Gastroesophageal sphincter (tissue), 4 donors: ENCODE measurements around the gene ZNF468. TPM values are rescaled to one million over a fixed set of nuclear protein-coding genes. Genes with fewer than 3 reads are reported as not detected.
A peak's percentile ranks its signal among the peaks of the same experiment; 100 is the strongest.
"Not testable (repeated sequence)": the region's sequence is repeated elsewhere in the genome, so short reads cannot be mapped to it uniquely, and the experiment has no call there.

Experiments used
- ATAC-seq: fragments of 150-250 bp; one replicate; pipeline ENCODE4 v1.9.1; 2016; ENCODE audit warnings: mild to moderate bottlenecking, moderate library complexity
- H3K27ac ChIP-seq, 4 donors: fragments of 200-600 bp; sonication (generic) in 3 of 4; 1 replicate in 3 of 4; 2 replicates in 1 of 4; pipeline ENCODE4 v1.5.1; 2016 to 2019
- H3K27me3 ChIP-seq: fragments of 200-600 bp; sonication (generic); one replicate; pipeline ENCODE4 v1.5.1; 2019
- H3K36me3 ChIP-seq, 2 donors: fragments of 200-600 bp; sonication (generic); one replicate each; pipeline ENCODE4 v1.5.1; 2019; ENCODE audit warnings: control low read depth in 1 of 2
- H3K4me1 ChIP-seq, 3 donors: fragments of 200-600 bp; sonication (generic); 1 replicate in 2 of 3; 2 replicates in 1 of 3; pipeline ENCODE4 v1.5.1; 2016 to 2019; ENCODE audit warnings: control low read depth in 2 of 3
- H3K4me3 ChIP-seq, 2 donors: fragments of 200-600 bp; sonication (generic); one replicate each; pipeline ENCODE4 v1.5.1; 2019; ENCODE audit warnings: mild to moderate bottlenecking in 1 of 2, moderate library complexity in 1 of 2
- H3K9me3 ChIP-seq, 3 donors: fragments of 200-600 bp; sonication (generic); one replicate each; pipeline ENCODE4 v1.5.1; 2017 to 2019; ENCODE audit warnings: control low read depth in 2 of 3
- CTCF ChIP-seq, 4 experiments: fragments of 200-600 bp in 2 of 4; fragments of 450-650 bp in 2 of 4; sonication (generic) in 1 of 4; IDR thresholded peaks; one replicate each; pipeline ENCODE4 v1.5.1; 2017 to 2019; ENCODE audit warnings: antibody characterized with exemption in 4 of 4, mild to moderate bottlenecking in 2 of 4, moderate library complexity in 2 of 4
- EP300 ChIP-seq: sonication (generic); formaldehyde crosslinking; IDR thresholded peaks from one replicate; pipeline ENCODE4 v1.6.1; 2017; ENCODE audit warnings: antibody characterized with exemption, mild to moderate bottlenecking
- POLR2A ChIP-seq, 2 donors: fragments of 450-650 bp; IDR thresholded peaks; one replicate each; pipeline ENCODE4 v1.6.1; 2017; ENCODE audit warnings: antibody characterized with exemption in 2 of 2, mild to moderate bottlenecking in 2 of 2, moderate library complexity in 1 of 2
- POLR2AphosphoS5 ChIP-seq: sonication (generic); formaldehyde crosslinking; IDR thresholded peaks from one replicate; pipeline ENCODE4 v1.6.1; 2017; ENCODE audit warnings: antibody characterized with exemption
- WGBS, 2 donors: methylation state at CpG; one replicate each; pipeline ENCODE4 v1.1.5; 2018; ENCODE audit warnings: low coverage in 1 of 2; 5-methylcytosine and 5-hydroxymethylcytosine counted together
- total RNA-seq, 4 donors: library from RNA; depleted of rRNA; stranded (reverse); fragments of >200 nt; gene quantifications; one replicate each; pipeline ENCODE4 v1.1.0, GENCODE V29; 2016

ZNF468 gene
- total RNA-seq, 4 donors from 2014 or later = 10.0 to 17.0 (median 13.2) TPM

GRCh38 chr19:52889076-52889475 is 31.7 kb upstream of the ZNF468 start:
- ATAC-seq = no peak
- TF ChIP-seq EP300 = no peak
- no peak for TF ChIP-seq POLR2AphosphoS5
- TF ChIP-seq CTCF (IDR thresholded peaks at IDR 0.05) = no peak
- TF ChIP-seq POLR2A (IDR thresholded peaks at IDR 0.05) = no peak
- Histone ChIP-seq H3K9me3 (no peaks in the 10 kb centered on the region), H3K27me3 (no peaks in the 10 kb centered on the region), H3K27ac (no peak overlapping the region), H3K4me1 (no peaks in the 10 kb centered on the region), H3K36me3 (peaks cover 5 to 92% of the 10 kb centered on the region in 2 donors), H3K4me3 (no peak overlapping the region)
- WGBS, 2 donors = 77 to 85% methylated on average over 7 of the region's 7 CpGs

- Histone ChIP-seq H3K36me3 (peaks cover 8 to 86% of the 10 kb centered on the region in 2 donors), H3K9me3 (peaks cover 0 to 36% (median 0%) of the 10 kb centered on the region in 3 donors), H3K4me3 (no peak overlapping the region), H3K27ac (no peak overlapping the region), H3K4me1 (no peaks in the 10 kb centered on the region), H3K27me3 (no peaks in the 10 kb centered on the region)
- ATAC-seq = no peak
- 87 to 90% methylated on average over 11 of the region's 11 CpGs for WGBS, 2 donors
- TF ChIP-seq POLR2A (IDR thresholded peaks at IDR 0.05) = no peak
- no peak for TF ChIP-seq EP300
- TF ChIP-seq CTCF (IDR thresholded peaks at IDR 0.05) = no peak
- TF ChIP-seq POLR2AphosphoS5 = no peak
Measured at GRCh38 chr19:52880895-52881389, 23.5 kb upstream of the ZNF468 start.

GRCh38 chr19:52872996-52873395 is 15.6 kb upstream of the ZNF468 start:
- H3K4me3 ChIP-seq, H3K27me3 ChIP-seq, H3K36me3 ChIP-seq, H3K27ac ChIP-seq, H3K9me3 ChIP-seq, ATAC-seq, H3K4me1 ChIP-seq: not testable (repeated sequence)
- 58 to 81% methylated on average over 2 to 4 of the region's 6 CpGs for WGBS, 2 donors

- 86 to 89% methylated on average over 3 of the region's 3 CpGs for WGBS, 2 donors
Measured at GRCh38 chr19:52871466-52871865, 14.0 kb upstream of the ZNF468 start.

GRCh38 chr19:52868031-52868430 is 10.6 kb upstream of the ZNF468 start:
- not testable (repeated sequence) for H3K27ac ChIP-seq, ATAC-seq, H3K36me3 ChIP-seq, H3K9me3 ChIP-seq, H3K4me1 ChIP-seq, H3K4me3 ChIP-seq, H3K27me3 ChIP-seq
- 76 to 100% methylated on average over 2 to 7 of the region's 11 CpGs for WGBS, 2 donors

More at GRCh38 chr19:52871466-52871865, 14.0 kb upstream of the ZNF468 start:
- H3K27ac ChIP-seq = no peak overlapping the region
- no peak overlapping the region for H3K4me3 ChIP-seq
- H3K36me3 ChIP-seq = peaks cover 0 to 9% of the 10 kb centered on the region in 2 donors
- H3K4me1 ChIP-seq = no peaks in the 10 kb centered on the region
- H3K9me3 ChIP-seq = no peaks in the 10 kb centered on the region
- H3K27me3 ChIP-seq = no peaks in the 10 kb centered on the region
- no peak for TF ChIP-seq EP300
- no peak for TF ChIP-seq POLR2A (IDR thresholded peaks at IDR 0.05)
- TF ChIP-seq CTCF (IDR thresholded peaks at IDR 0.05) = no peak
- TF ChIP-seq POLR2AphosphoS5 = no peak
- no peak for ATAC-seq

- 3 to 10% methylated on average over 10 to 16 of the region's 31 CpGs for WGBS, 2 donors
- H3K9me3 ChIP-seq, H3K27me3 ChIP-seq: not testable (repeated sequence)
- Histone ChIP-seq H3K36me3 (peaks cover 0 to 26% of the 10 kb centered on the region in 2 donors), H3K4me1 (peaks cover 0 to 20% (median 0%) of the 10 kb centered on the region in 3 donors), H3K4me3 (peak overlapping the region; percentile 47 to 65), H3K27ac (peak overlapping the region; percentile 7 to 79 (median 78))
- ATAC-seq = peak; percentile 29
Measured at GRCh38 chr19:52856540-52857377, 660 bp downstream of the ZNF468 start.

- not testable (repeated sequence) for H3K4me3 ChIP-seq, H3K27me3 ChIP-seq, H3K27ac ChIP-seq, H3K4me1 ChIP-seq, ATAC-seq
- peaks cover 15 to 95% of the 10 kb centered on the region in 2 donors for H3K36me3 ChIP-seq
- H3K9me3 ChIP-seq = peaks cover 0 to 30% (median 0%) of the 10 kb centered on the region in 3 donors
- 82 to 87% methylated on average over 4 to 5 of the region's 5 CpGs for WGBS, 2 donors
Measured at GRCh38 chr19:52847352-52847751, 10.1 kb downstream of the ZNF468 start.

GRCh38 chr19:52840825-52841465 is 16.5 kb downstream of the ZNF468 start:
- not testable (repeated sequence) for H3K27ac ChIP-seq, H3K4me1 ChIP-seq, H3K4me3 ChIP-seq, H3K27me3 ChIP-seq, ATAC-seq
- Histone ChIP-seq H3K36me3 (peaks cover 20 to 82% of the 10 kb centered on the region in 2 donors), H3K9me3 (peaks cover 0 to 79% (median 0%) of the 10 kb centered on the region in 3 donors)
- WGBS, 2 donors = 89 to 96% methylated on average over 4 to 10 of the region's 10 CpGs

GRCh38 chr19:52834289-52834688 is 23.1 kb downstream of the ZNF468 start:
- WGBS, 2 donors = 83% methylated on average over 1 of the region's 1 CpG; no CpG with 5 or more reads in 1 of the 2 donors
- H3K4me3 ChIP-seq, H3K27me3 ChIP-seq, ATAC-seq, H3K27ac ChIP-seq, H3K4me1 ChIP-seq: not testable (repeated sequence)
- Histone ChIP-seq H3K9me3 (peaks cover 0 to 21% (median 0%) of the 10 kb centered on the region in 3 donors), H3K36me3 (peaks cover 0 to 18% of the 10 kb centered on the region in 2 donors)
